Measurements from ENCODE around the gene ALDH1B1.

DNA sequence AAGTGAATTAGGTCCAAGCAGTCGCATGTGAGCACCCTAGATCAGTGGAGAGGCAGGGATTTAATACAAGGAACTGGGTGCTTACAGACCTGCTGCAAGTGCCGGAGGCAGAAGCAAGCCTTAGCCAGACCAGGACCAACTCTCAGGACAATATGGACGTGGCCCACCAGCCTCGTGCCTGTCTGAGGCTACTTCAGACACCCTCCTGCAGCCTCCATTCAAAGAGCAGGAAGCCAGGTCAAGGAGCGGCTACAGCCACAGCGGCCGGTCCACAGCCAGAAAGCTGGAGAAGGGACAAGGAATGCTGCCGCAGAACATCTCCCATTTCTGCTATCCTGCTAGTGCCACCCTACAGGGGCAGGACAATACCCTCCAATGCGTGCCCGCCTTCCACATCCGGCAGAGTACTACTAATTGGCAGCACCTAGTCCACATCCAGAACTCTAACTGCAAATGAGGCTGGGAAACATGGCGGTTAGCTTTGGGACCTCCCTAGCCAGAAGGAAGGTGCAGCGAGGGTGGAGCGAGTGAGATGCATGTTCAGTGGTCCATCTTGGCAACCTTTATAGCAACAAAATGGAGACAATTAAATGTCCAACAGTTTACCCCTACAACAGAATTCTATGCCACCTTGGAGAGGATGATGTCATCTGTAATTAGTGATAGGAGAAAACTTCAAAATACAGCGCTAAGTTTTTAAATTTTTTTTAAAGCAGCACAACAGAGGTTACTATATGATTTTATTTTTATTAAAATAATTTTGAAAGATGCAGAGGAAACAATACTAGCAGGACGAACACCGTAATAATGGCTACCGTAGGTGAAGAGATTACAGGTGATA lies 1.0 kb upstream of the ALDH1B1 start:
- TF ChIP-seq CTCF (IDR thresholded peaks at IDR 0.05): no peak
- TF ChIP-seq POLR2A (IDR thresholded peaks at IDR 0.05): no peak

All from uterus (tissue), 2 donors.